ENCODE measurements around the gene CD2BP2. TPM values are rescaled to one million over a fixed set of nuclear protein-coding genes. Genes with fewer than 3 reads are reported as not detected.
A peak's percentile ranks its signal among the peaks of the same experiment; 100 is the strongest.
"Not testable (repeated sequence)": the region's sequence is repeated elsewhere in the genome, so short reads cannot be mapped to it uniquely, and the experiment has no call there.

Gene CD2BP2
- total and polyA plus RNA-seq, 9 of the 15 experiments (the other 6 are each of a cell fraction or from before 2014, with no cell fraction given) = 3.9 to 51.1 (median 32.8) TPM

- no peak for TF ChIP-seq PRDM10 (IDR thresholded peaks at IDR 0.05; ENCODE audit: partially characterized antibody)
Observed at GRCh38 chr16:30335598-30336474, 19.3 kb downstream of the CD2BP2 start (continued).

- Histone ChIP-seq H3K4me1 (replicated peaks in 1 of 2; ENCODE audit: control insufficient read depth in 2 of 2, insufficient read depth in 2 of 2, low read length in 2 of 2) (peaks cover 8 to 13% of the 10 kb centered on the region in 2 experiments; a peak in 4 of 5 replicates), H3K79me2 (ENCODE audit: control insufficient read depth, insufficient read depth, low read length) (peaks cover 36% of the 10 kb centered on the region), H3K4me2 (ENCODE audit: insufficient read depth, low read length) (peak overlapping the region; percentile 88), H3K4me3 (peak overlapping the region; percentile 63), H2AFZ (ENCODE audit: low read depth, low read length) (peak overlapping the region; percentile 92), H3K9ac (ENCODE audit: insufficient read depth in 1 of 2, low read depth in 2 of 2, low read length in 2 of 2) (peak overlapping the region; percentile 76 to 95; a peak in 3 of 4 replicates), H3K27ac (ENCODE audit: extremely low read depth, low read depth, low read length) (peak overlapping the region; percentile 87; the same call in 2 of the 3 replicates)
- ATAC-seq (peak; percentile 92), DNase-seq (ENCODE audit: extremely low read depth in 1 of 4, low spot score in 3 of 4) (peak; percentile 67 to 82 (median 72))
- BruUV-seq (replicated peaks); FAIRE-seq; H3K27me3 ChIP-seq (ENCODE audit: control insufficient read depth in 2 of 2, insufficient read depth in 2 of 2, low read length in 2 of 2); H3K9me1 ChIP-seq (ENCODE audit: control insufficient read depth, insufficient read depth, low read length); H4K20me1 ChIP-seq (replicated peaks; ENCODE audit: control insufficient read depth, insufficient read depth, low read length); in situ Hi-C loops (cut with MboI); H3K9me3 ChIP-seq (replicated peaks; ENCODE audit: control insufficient read depth, insufficient read depth, low read depth, low read length); H3K36me3 ChIP-seq (ENCODE audit: control insufficient read depth, insufficient read depth, low read length); CTCF ChIA-PET (ENCODE audit: low intra/inter-chr PET ratio); intact Hi-C loops (cut with micrococcal nuclease); TF ChIP-seq MYC (CRISPR knock-in tag; IDR thresholded peaks at IDR 0.05; ENCODE audit: borderline replicate concordance, low read depth); CREB1 (IDR thresholded peaks at IDR 0.05); TOE1 (CRISPR knock-in tag; IDR thresholded peaks at IDR 0.05; ENCODE audit: borderline replicate concordance, low read depth): not testable (repeated sequence)
- POLR2A ChIA-PET = interaction anchor here (0.6 to 1.1 kb wide), 5 partner anchors 12 to 35 kb away, joined by 3 to 5 read pairs (median 3); partner anchors contain the start of gene TBC1D10B
- WGBS (ENCODE audit: insufficient coverage, low coverage, missing lambda C conversion rate) = under 1% methylated on average over 35 of the region's 70 CpGs
- peak; percentile 58 for TF ChIP-seq PHF20 (IDR thresholded peaks at IDR 0.05; ENCODE audit: partially characterized antibody)
- TF ChIP-seq MYC (IDR thresholded peaks at IDR 0.05; ENCODE audit: low read depth, low read length) = 0 out of 2 replicates have a peak, but pooled peaks have one; percentile 34
- TF ChIP-seq VEZF1 (CRISPR knock-in tag; IDR thresholded peaks at IDR 0.05) = peak; percentile 53
- peak; percentile 22; the same call in 1 of the 2 replicates for TF ChIP-seq SIN3B (IDR thresholded peaks at IDR 0.05; ENCODE audit: low read depth)
- 0 out of 2 replicates have a peak, but pooled peaks have one; percentile 25 for TF ChIP-seq OTX1 (CRISPR knock-in tag; IDR thresholded peaks at IDR 0.05)
- TF ChIP-seq CXXC5 (CRISPR knock-in tag; IDR thresholded peaks at IDR 0.05) = peak; percentile 81
- peak; percentile 46; the same call in 1 of the 2 replicates for TF ChIP-seq CREB1 (CRISPR knock-in tag; IDR thresholded peaks at IDR 0.05)
- TF ChIP-seq SUPT5H (IDR thresholded peaks at IDR 0.05) = peak; percentile 75
- 0 out of 2 replicates have a peak, but pooled peaks have one; percentile 26 for TF ChIP-seq TOE1 (IDR thresholded peaks at IDR 0.05; ENCODE audit: borderline replicate concordance)
Observed at GRCh38 chr16:30335028-30335597, 20.0 kb downstream of the CD2BP2 start.
